Esophagus muscularis mucosa (tissue), 4 donors: ENCODE measurements around the gene ANKRD23. TPM values are rescaled to one million over a fixed set of nuclear protein-coding genes. Genes with fewer than 3 reads are reported as not detected.

ENCODE experiments used
- DNase-seq: peaks from one replicate; pipeline ENCODE4 v3.0.0-alpha.2; 2017; ENCODE audit errors: extremely low spot score
- H3K27ac ChIP-seq, 4 donors: fragments of 200-600 bp; sonication (generic); replicated peaks in 1 of 4; 1 replicate in 3 of 4; 2 replicates in 1 of 4; pipeline ENCODE4 v1.5.1; 2016 to 2019; ENCODE audit warnings: mild to moderate bottlenecking in 1 of 4
- H3K27me3 ChIP-seq, 4 donors: fragments of 200-600 bp; sonication (generic); one replicate each; pipeline versions ENCODE4 v1.5.1 to v1.6.0; 2016 to 2019
- H3K36me3 ChIP-seq, 4 donors: fragments of 200-600 bp; sonication (generic); one replicate each; pipeline ENCODE4 v1.5.1; 2016 to 2019
- H3K4me1 ChIP-seq, 4 donors: fragments of 200-600 bp; sonication (generic); one replicate each; pipeline ENCODE4 v1.5.1; 2016 to 2019
- H3K4me3 ChIP-seq, 4 donors: fragments of 200-600 bp; sonication (generic); 1 replicate in 2 of 4; 2 replicates in 2 of 4; pipeline ENCODE4 v1.5.1; 2016 to 2019; ENCODE audit warnings: mild to moderate bottlenecking in 4 of 4, moderate library complexity in 1 of 4
- H3K9me3 ChIP-seq, 4 donors: fragments of 200-600 bp; sonication (generic); 1 replicate in 3 of 4; 2 replicates in 1 of 4; pipeline ENCODE4 v1.5.1; 2016 to 2019
- EP300 ChIP-seq: sonication (generic); formaldehyde crosslinking; IDR thresholded peaks from one replicate; pipeline ENCODE4 v1.6.1; 2017; ENCODE audit warnings: antibody characterized with exemption
- POLR2A ChIP-seq: fragments of 450-650 bp; IDR thresholded peaks from one replicate; pipeline ENCODE4 v1.6.1; 2017; ENCODE audit warnings: antibody characterized with exemption, moderate library complexity, mild to moderate bottlenecking, low read depth
- POLR2AphosphoS5 ChIP-seq, 2 donors: sonication (generic); formaldehyde crosslinking; IDR thresholded peaks; one replicate each; pipeline ENCODE4 v1.6.1; 2017; ENCODE audit warnings: antibody characterized with exemption in 2 of 2
- WGBS: methylation state at CpG from one replicate; pipeline ENCODE4 v1.1.5; 2018; 5-methylcytosine and 5-hydroxymethylcytosine counted together
- intact Hi-C: fragments of 100-400 bp; cut with DNase I; formaldehyde crosslinking; loops from one replicate; pipeline ENCODE4 v1.15.1; 2023
- total RNA-seq, 4 donors: library from RNA; depleted of rRNA; stranded (reverse); fragments of >200 nt; gene quantifications; one replicate each; pipeline versions ENCODE4 v1.1.0 to v1.2.1, GENCODE V29; 2016
- TF ChIP-seq, protein P1 (sequence below), 3 experiments: fragments of 200-600 bp in 2 of 3; fragments of 450-650 bp in 1 of 3; sonication (generic) in 2 of 3; IDR thresholded peaks; one replicate each; pipeline ENCODE4 v1.5.1; 2017 to 2019; ENCODE audit warnings: antibody characterized with exemption in 3 of 3, mild to moderate bottlenecking in 2 of 3, moderate library complexity in 1 of 3

The ANKRD23 gene
- total RNA-seq, 4 donors from 2014 or later, result 2.2 to 6.0 (median 4.2) TPM

DNA sequence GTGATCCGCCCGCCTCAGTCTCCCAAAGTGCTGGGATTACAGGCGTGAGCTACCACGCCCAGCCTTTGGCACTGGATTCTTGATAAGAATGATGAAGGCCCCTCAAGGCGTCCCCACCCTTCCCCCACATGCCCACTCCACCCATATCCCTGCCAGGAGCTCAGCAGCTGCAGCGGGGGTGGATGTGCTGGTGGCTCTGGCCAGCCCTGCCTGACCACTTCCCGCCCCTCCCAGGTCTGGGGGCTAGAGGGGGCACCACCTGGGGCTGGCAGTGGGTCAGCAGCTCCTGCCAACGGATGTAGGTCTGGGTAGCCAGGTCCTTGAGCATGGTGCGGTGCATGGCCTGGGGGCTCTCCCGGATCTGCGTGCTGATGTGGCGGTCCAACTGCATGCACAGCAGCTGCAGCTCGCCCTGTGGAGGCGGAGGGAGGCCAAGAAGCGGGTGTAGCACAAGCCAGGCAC is 33.8 kb upstream of the ANKRD23 start:
- Histone ChIP-seq H3K4me3 (no peak overlapping the region), H3K4me1 (peaks cover 24 to 32% (median 30%) of the 10 kb centered on the region in 4 donors), H3K9me3 (no peaks in the 10 kb centered on the region), H3K36me3 (no peaks in the 10 kb centered on the region), H3K27me3 (no peaks in the 10 kb centered on the region), H3K27ac (no peak overlapping the region)
- intact Hi-C loops, result no loop called here
- TF ChIP-seq POLR2AphosphoS5 (IDR thresholded peaks at IDR 0.05), result no peak
- TF ChIP-seq, protein P1, sequence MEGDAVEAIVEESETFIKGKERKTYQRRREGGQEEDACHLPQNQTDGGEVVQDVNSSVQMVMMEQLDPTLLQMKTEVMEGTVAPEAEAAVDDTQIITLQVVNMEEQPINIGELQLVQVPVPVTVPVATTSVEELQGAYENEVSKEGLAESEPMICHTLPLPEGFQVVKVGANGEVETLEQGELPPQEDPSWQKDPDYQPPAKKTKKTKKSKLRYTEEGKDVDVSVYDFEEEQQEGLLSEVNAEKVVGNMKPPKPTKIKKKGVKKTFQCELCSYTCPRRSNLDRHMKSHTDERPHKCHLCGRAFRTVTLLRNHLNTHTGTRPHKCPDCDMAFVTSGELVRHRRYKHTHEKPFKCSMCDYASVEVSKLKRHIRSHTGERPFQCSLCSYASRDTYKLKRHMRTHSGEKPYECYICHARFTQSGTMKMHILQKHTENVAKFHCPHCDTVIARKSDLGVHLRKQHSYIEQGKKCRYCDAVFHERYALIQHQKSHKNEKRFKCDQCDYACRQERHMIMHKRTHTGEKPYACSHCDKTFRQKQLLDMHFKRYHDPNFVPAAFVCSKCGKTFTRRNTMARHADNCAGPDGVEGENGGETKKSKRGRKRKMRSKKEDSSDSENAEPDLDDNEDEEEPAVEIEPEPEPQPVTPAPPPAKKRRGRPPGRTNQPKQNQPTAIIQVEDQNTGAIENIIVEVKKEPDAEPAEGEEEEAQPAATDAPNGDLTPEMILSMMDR (IDR thresholded peaks at IDR 0.05), result no peak
- TF ChIP-seq POLR2A, result no peak
- no peak for TF ChIP-seq EP300
- DNase-seq, result no peak
- WGBS, result 91% methylated on average over 10 of the region's 15 CpGs

DNA sequence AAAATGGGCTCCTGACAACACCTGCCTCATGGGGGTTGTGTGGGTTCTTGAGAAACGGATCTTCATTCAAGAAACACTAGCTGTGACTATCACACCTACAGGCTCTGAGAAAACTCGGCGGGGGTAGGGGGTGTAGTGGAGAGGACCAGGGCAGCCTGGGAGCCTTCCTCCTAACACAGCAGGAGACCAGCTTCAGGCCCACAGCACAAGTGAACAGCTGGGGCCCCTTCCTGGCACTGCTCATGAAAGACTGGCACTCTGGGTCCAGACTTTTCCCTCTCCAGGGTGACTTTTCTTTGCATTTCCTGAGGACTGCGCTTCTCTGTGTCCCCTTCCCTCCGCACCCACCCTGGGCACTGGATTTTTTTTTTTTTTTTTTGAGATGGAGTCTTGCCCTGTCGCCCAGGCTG is 33.2 kb upstream of the ANKRD23 start:
- TF ChIP-seq POLR2AphosphoS5 (IDR thresholded peaks at IDR 0.05) (no peak), POLR2A (no peak), EP300 (no peak)
- TF ChIP-seq, protein P1 (IDR thresholded peaks at IDR 0.05), result no peak
- intact Hi-C loops, result no loop called here
- no peak overlapping the region for H3K27ac ChIP-seq
- H3K36me3 ChIP-seq, result no peaks in the 10 kb centered on the region
- H3K9me3 ChIP-seq, result no peaks in the 10 kb centered on the region
- H3K4me1 ChIP-seq, result peaks cover 25 to 38% (median 33%) of the 10 kb centered on the region in 4 donors
- no peak for DNase-seq
- 98% methylated on average over 6 of the region's 6 CpGs for WGBS
- H3K27me3 ChIP-seq, result no peaks in the 10 kb centered on the region
- H3K4me3 ChIP-seq, result no peak overlapping the region

DNA sequence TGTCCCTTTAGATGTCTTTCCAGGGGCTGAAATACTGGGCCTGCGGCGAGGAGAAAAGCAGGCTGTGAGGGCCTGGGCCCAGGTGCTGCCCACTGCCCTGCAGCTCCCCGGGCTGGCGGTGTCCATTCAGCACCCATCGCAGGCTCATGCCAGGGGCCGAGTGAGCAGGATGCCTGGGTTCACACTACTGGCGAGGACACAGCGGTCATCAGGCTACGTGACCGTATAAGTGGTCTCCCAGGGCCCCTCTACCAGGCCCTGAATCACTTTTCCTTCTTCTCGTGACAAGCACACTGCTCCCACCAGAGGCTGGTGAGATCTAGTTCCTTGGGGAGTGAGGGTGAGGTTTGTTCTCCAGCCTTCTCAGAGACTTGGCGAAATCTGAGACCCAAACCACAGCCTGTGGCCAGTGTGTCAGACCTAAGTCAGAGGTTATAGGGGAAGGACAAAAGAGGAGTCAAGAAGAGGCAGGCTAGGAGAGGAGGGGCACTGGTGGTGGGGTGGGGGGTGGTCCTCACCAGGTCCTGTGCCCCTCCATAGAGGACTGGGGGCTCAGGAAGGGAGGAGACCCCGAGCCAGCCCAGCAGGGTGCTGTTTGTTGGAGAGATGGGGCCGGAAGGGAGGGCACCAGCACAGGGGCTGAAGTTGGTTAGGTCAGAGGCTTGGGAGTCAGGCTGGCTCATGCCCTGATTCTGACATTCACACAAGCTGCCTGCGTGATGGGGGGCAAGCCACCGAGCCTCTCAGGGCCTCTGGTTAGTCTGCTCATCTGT is 32.6 kb upstream of the ANKRD23 start:
- no peak for TF ChIP-seq POLR2AphosphoS5 (IDR thresholded peaks at IDR 0.05)
- no peak for TF ChIP-seq EP300
- no peak for TF ChIP-seq POLR2A
- TF ChIP-seq, protein P1 (IDR thresholded peaks at IDR 0.05), result no peak
- DNase-seq, result no peak

DNA sequence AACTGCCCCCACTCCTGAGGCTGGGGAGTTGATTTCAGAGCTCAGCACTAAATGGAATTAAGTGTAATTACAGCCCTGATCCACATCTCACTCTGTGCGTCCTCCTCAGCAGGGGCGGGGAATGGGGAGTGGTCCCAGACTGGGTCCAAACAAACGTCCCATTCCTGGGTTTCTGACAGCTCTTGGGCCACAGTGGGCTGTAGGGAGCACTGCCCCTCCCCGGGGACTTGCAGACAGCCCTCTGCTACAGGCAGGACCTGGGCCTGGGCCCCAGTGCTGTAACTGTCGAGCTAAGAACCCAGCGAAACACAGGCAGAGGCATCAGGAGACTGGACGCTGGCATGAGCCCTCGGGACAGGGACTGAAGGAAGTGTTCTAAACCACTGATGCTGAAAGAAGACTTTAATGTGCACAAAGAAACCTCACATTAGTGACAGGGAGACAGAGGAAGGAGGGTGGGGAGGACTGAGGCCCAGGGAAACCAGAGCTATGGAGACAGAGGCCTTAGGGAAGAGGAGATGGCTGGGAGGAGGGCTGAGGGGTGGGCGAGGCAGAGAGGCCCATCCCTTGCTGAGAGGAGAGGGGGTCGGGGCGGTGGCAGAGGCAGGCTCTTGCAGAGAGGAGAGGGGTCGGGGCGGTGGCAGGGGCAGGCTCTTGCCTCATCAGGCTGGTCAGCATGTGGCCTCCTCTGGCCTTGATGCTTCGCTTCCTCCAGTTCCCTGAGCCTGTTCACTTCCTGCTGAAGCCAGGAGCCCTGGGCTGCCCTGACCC is 31.9 kb upstream of the ANKRD23 start:
- 74% methylated on average over 14 of the region's 14 CpGs for WGBS

More for the DNA sequence above, 32.6 kb upstream of the ANKRD23 start:
- Histone ChIP-seq H3K9me3 (no peaks in the 10 kb centered on the region), H3K36me3 (no peaks in the 10 kb centered on the region), H3K27me3 (no peaks in the 10 kb centered on the region), H3K4me3 (no peak overlapping the region), H3K27ac (no peak overlapping the region), H3K4me1 (peaks cover 25 to 43% (median 33%) of the 10 kb centered on the region in 4 donors)
- intact Hi-C loops, result no loop called here
- 84% methylated on average over 11 of the region's 16 CpGs for WGBS

More for the DNA sequence above, 31.9 kb upstream of the ANKRD23 start:
- H3K36me3 ChIP-seq, result no peaks in the 10 kb centered on the region
- H3K4me3 ChIP-seq, result no peak overlapping the region
- H3K4me1 ChIP-seq, result peaks cover 27 to 51% (median 40%) of the 10 kb centered on the region in 4 donors
- DNase-seq, result no peak
- intact Hi-C loops, result no loop called here
- no peak overlapping the region for H3K27ac ChIP-seq
- no peaks in the 10 kb centered on the region for H3K9me3 ChIP-seq
- TF ChIP-seq POLR2AphosphoS5 (IDR thresholded peaks at IDR 0.05), result no peak
- TF ChIP-seq EP300, result no peak
- TF ChIP-seq, protein P1 (IDR thresholded peaks at IDR 0.05), result no peak
- TF ChIP-seq POLR2A, result no peak
- no peaks in the 10 kb centered on the region for H3K27me3 ChIP-seq
